ENCODE results near the gene MYL6. TPM values are rescaled to one million over a fixed set of nuclear protein-coding genes. Genes with fewer than 3 reads are reported as not detected.

MYL6 gene
- total and polyA plus RNA-seq, 10 of the 15 experiments (the other 5 are each of a cell fraction or from before 2014, with no cell fraction given) = 1,000 to 4,116 (median 1,828) TPM

- DNase-seq (ENCODE audit: low read depth, low spot score) (no peak), FAIRE-seq (no peak), ATAC-seq (no peak)
- Histone ChIP-seq H3K27me3 (replicated peaks in 1 of 2; ENCODE audit: control insufficient read depth in 2 of 2, insufficient read depth in 2 of 2, low read length in 1 of 2) (no peaks in the 10 kb centered on the region), H3K27ac (ENCODE audit: control insufficient read depth, insufficient read depth) (no peak overlapping the region), H3K4me1 (ENCODE audit: control insufficient read depth, insufficient read depth, low read length) (no peaks in the 10 kb centered on the region), H3K36me3 (ENCODE audit: control insufficient read depth in 2 of 2, insufficient read depth in 2 of 2, low read length in 1 of 2) (peaks cover 11 to 13% of the 10 kb centered on the region in 2 experiments; a peak in 3 of 4 replicates), H3K4me2 (ENCODE audit: control insufficient read depth, insufficient read depth) (no peak overlapping the region), H4K20me1 (ENCODE audit: control insufficient read depth, insufficient read depth) (no peaks in the 10 kb centered on the region), H3K9ac (ENCODE audit: control insufficient read depth, insufficient read depth, low read length) (no peak overlapping the region), H2AFZ (ENCODE audit: control insufficient read depth, low read depth, low read length) (no peak overlapping the region), H3K9me3 (replicated peaks; ENCODE audit: control insufficient read depth, insufficient read depth, low read length) (no peaks in the 10 kb centered on the region), H3K4me3 (no peak overlapping the region), H3K79me2 (ENCODE audit: control insufficient read depth, insufficient read depth, low read length) (no peaks in the 10 kb centered on the region)
- in situ Hi-C loops (cut with MboI) (no loop called here), intact Hi-C loops (cut with micrococcal nuclease; ENCODE audit: unreplicated experiment) (no loop called here)
- BruUV-seq (replicated peaks) = no TSS peak
- CTCF ChIA-PET = interaction anchor here (0.8 to 1.3 kb wide), 2 partner anchors 14 to 17 kb away, joined by 3 to 4 read pairs; partner anchors contain the start of gene ESYT1
- WGBS (ENCODE audit: insufficient coverage, insufficient replicate concordance, low lambda C conversion rate, missing lambda C conversion rate) = 96% methylated on average over 3 of the region's 3 CpGs
- SMC1A ChIA-PET (ENCODE audit: uncharacterized antibody, unreplicated experiment) = no interaction called here
- TF ChIP-seq KLF5 (IDR thresholded peaks at IDR 0.05; ENCODE audit: partially characterized antibody) (no peak), LARP7 (IDR thresholded peaks at IDR 0.05) (no peak), RELB (IDR thresholded peaks at IDR 0.05; ENCODE audit: low read depth) (no peak), SP1 (IDR thresholded peaks at IDR 0.05; ENCODE audit: low read depth, low read length) (no peak), ZBED1 (IDR thresholded peaks at IDR 0.05; ENCODE audit: borderline replicate concordance) (no peak), NFXL1 (IDR thresholded peaks at IDR 0.05; ENCODE audit: borderline replicate concordance) (no peak), MXI1 (IDR thresholded peaks at IDR 0.05; ENCODE audit: low read depth, low read length) (no peak), TBL1XR1 (IDR thresholded peaks at IDR 0.05; ENCODE audit: low read depth, low read length) (no peak), NR2F1 (conservative IDR thresholded peaks at IDR 0.05) (no peak), TCF3 (IDR thresholded peaks at IDR 0.05; ENCODE audit: borderline replicate concordance, insufficient read depth, low read depth, low read length) (no peak), ATF3 (IDR thresholded peaks at IDR 0.05; ENCODE audit: borderline replicate concordance, extremely low read depth, low read depth, low read length) (no peak), FOXM1 (IDR thresholded peaks at IDR 0.05; ENCODE audit: low read depth, low read length) (no peak), RFX5 (IDR thresholded peaks at IDR 0.05; ENCODE audit: low read depth, low read length) (no peak), ASH2L (IDR thresholded peaks at IDR 0.05; ENCODE audit: borderline replicate concordance, low read depth) (no peak), MEF2A (IDR thresholded peaks at IDR 0.05; ENCODE audit: insufficient read depth, low read depth, low read length) (no peak), SMC3 (IDR thresholded peaks at IDR 0.05; ENCODE audit: borderline replicate concordance, low read length) (no peak)
- TF ChIP-seq, protein P1, sequence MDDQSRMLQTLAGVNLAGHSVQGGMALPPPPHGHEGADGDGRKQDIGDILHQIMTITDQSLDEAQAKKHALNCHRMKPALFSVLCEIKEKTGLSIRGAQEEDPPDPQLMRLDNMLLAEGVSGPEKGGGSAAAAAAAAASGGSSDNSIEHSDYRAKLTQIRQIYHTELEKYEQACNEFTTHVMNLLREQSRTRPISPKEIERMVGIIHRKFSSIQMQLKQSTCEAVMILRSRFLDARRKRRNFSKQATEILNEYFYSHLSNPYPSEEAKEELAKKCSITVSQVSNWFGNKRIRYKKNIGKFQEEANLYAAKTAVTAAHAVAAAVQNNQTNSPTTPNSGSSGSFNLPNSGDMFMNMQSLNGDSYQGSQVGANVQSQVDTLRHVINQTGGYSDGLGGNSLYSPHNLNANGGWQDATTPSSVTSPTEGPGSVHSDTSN (IDR thresholded peaks at IDR 0.05; ENCODE audit: insufficient replicate concordance, low read depth, low read length) = no peak
- POLR2A ChIA-PET = interaction anchor here (0.6 to 0.9 kb wide), 2 partner anchors 28 to 148 kb away, joined by 3 read pairs; no protein-coding TSS in a partner anchor
- RAD21 ChIA-PET (ENCODE audit: unreplicated experiment) = interaction anchor here (1.0 kb wide), 1 partner anchor 17 kb away, joined by 3 read pairs; the partner anchor contains the start of gene ESYT1
Observed at GRCh38 chr12:56145217-56145616, 12.9 kb upstream of the MYL6 start.
